SH-SY5Y (cell line): ENCODE measurements around the gene GMPR2.

ENCODE experiments used
- GATA2 ChIP-seq: IDR thresholded peaks from 2 replicates; pipeline ENCODE4 v1.6.1; 2011; ENCODE audit warnings: mild to moderate bottlenecking, low read depth, low read length
- GATA3 ChIP-seq: IDR thresholded peaks from 2 replicates; pipeline ENCODE4 v1.6.1; 2011; ENCODE audit warnings: low read depth, mild to moderate bottlenecking, low read length, moderate library complexity

DNA sequence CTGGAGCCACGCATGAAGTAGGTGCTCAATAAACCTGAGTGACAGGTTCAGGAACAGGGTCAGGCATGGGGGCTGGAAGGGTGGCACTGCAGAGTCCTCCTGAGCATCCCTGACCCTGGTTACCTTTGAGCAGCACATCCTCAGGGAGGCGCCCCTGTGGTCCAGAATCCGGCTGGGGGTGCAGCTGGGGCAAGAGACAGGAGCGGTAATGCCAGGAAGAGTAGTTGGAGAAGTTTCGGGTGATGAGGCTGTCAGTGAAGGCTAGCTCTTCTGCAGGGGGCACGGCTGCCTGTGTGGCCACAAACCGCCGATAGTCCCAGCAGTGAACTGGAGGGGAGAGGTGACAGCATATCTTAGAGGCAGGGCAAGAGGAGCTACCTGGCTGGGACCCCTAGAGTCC lies 36.6 kb downstream of the GMPR2 start:
- TF ChIP-seq GATA3 (no peak), GATA2 (no peak)
